22Rv1 (cell line): Measurements from ENCODE around the gene OR4E2.

Experiments used
- ZFX ChIP-seq: fragments of 450-650 bp; IDR thresholded peaks from 2 replicates; pipeline ENCODE4 v1.6.1; 2017; ENCODE audit warnings: antibody characterized with exemption, borderline replicate concordance
- TF ChIP-seq, protein P1 (sequence below): fragments of 450-650 bp; IDR thresholded peaks from 2 replicates; pipeline ENCODE4 v1.5.1; 2017; ENCODE audit warnings: mild to moderate bottlenecking

DNA sequence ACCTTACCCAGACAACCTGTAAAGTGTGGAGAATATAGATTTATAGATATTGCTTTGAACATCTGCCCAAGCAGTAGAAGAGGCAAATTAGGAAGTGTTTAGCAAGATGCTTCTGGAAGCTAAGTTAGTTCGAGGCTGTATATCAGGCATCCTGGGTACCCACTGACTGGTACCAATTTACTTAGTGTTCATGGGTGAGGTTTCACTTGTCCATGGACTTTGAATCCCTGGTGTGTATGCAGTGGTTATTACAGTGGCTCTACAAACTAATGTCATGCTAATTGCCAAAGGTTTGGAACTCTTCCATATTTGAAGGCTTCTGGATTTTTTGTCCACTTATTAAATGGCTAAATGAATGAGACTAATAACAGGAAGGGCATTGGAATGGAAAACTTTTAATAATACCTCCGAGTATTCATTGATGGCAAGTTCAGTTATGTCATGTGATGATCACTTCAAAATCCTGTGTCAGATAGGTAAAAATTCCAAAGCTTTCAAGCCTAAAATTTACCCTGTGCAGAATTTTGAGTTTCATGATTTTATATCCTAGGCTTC, at the start of gene OR4E2:
- TF ChIP-seq, protein P1, sequence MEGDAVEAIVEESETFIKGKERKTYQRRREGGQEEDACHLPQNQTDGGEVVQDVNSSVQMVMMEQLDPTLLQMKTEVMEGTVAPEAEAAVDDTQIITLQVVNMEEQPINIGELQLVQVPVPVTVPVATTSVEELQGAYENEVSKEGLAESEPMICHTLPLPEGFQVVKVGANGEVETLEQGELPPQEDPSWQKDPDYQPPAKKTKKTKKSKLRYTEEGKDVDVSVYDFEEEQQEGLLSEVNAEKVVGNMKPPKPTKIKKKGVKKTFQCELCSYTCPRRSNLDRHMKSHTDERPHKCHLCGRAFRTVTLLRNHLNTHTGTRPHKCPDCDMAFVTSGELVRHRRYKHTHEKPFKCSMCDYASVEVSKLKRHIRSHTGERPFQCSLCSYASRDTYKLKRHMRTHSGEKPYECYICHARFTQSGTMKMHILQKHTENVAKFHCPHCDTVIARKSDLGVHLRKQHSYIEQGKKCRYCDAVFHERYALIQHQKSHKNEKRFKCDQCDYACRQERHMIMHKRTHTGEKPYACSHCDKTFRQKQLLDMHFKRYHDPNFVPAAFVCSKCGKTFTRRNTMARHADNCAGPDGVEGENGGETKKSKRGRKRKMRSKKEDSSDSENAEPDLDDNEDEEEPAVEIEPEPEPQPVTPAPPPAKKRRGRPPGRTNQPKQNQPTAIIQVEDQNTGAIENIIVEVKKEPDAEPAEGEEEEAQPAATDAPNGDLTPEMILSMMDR = no peak
- no peak for TF ChIP-seq ZFX
